GM19239 (cell line): ENCODE data around the gene JHY.

Experiments
- DNase-seq: peaks from one replicate; pipeline ENCODE4 v3.0.0; 2011; ENCODE audit warnings: low spot score; ENCODE audit not compliant: insufficient read length
- FAIRE-seq: peaks from 2 replicates; lab custom pipeline; 2011; peaks lifted over from hg19 to GRCh38; lab: Jason Lieb, UNC

Gene JHY

GRCh38 chr11:122931510-122931909, 49.0 kb downstream of the JHY start:
- DNase-seq = no peak
- no peak for FAIRE-seq

- no peak for FAIRE-seq
- DNase-seq = no peak
Observed at GRCh38 chr11:122933416-122933815, 50.9 kb downstream of the JHY start.

- FAIRE-seq = no peak
- no peak for DNase-seq
Observed at GRCh38 chr11:122937983-122938382, 55.4 kb downstream of the JHY start.

- DNase-seq (no peak), FAIRE-seq (no peak)
Observed at GRCh38 chr11:122938557-122938956, 56.0 kb downstream of the JHY start.

GRCh38 chr11:122951211-122951610, 68.7 kb downstream of the JHY start:
- DNase-seq (no peak), FAIRE-seq (no peak)

GRCh38 chr11:122954455-122954854, 71.9 kb downstream of the JHY start:
- no peak for FAIRE-seq

GRCh38 chr11:122963961-122964360, 81.4 kb downstream of the JHY start:
- DNase-seq (no peak), FAIRE-seq (no peak)

More at GRCh38 chr11:122954455-122954854, 71.9 kb downstream of the JHY start:
- DNase-seq = no peak

- FAIRE-seq = no peak
Observed at GRCh38 chr11:122976061-122976733, 93.6 kb downstream of the JHY start.

GRCh38 chr11:122976734-122977469, 94.3 kb downstream of the JHY start:
- FAIRE-seq = no peak
- no peak for DNase-seq

More at GRCh38 chr11:122976061-122976733, 93.6 kb downstream of the JHY start:
- no peak for DNase-seq

GRCh38 chr11:122977470-122978298, 95.1 kb downstream of the JHY start:
- FAIRE-seq (no peak), DNase-seq (no peak)

- FAIRE-seq (no peak), DNase-seq (no peak)
Observed at GRCh38 chr11:122978299-122978620, 95.7 kb downstream of the JHY start.

- no peak for FAIRE-seq
- no peak for DNase-seq
Observed at GRCh38 chr11:122979103-122979814, 96.7 kb downstream of the JHY start.

- DNase-seq (no peak), FAIRE-seq (no peak)
Observed at GRCh38 chr11:122979815-122980595, 97.4 kb downstream of the JHY start.

GRCh38 chr11:122981388-122982264, 99.1 kb downstream of the JHY start, which contains the start of gene BSX:
Gene BSX, minus strand, starts transcription at chr11:122981834. Its CDS starts 163 bp downstream, at chr11:122981671.
- DNase-seq (no peak), FAIRE-seq (no peak)

GRCh38 chr11:122983438-122984185, 101.1 kb downstream of the JHY start:
- DNase-seq (no peak), FAIRE-seq (no peak)

- DNase-seq (no peak), FAIRE-seq (no peak)
Observed at GRCh38 chr11:122984186-122985011, 101.8 kb downstream of the JHY start.

- DNase-seq (no peak), FAIRE-seq (no peak)
Observed at GRCh38 chr11:122995526-122995925, 113.0 kb downstream of the JHY start.
